Measurements from ENCODE around the gene NUFIP1.
"Not testable (repeated sequence)": the region's sequence is repeated elsewhere in the genome, so short reads cannot be mapped to it uniquely, and the experiment has no call there.

The NUFIP1 gene

DNA sequence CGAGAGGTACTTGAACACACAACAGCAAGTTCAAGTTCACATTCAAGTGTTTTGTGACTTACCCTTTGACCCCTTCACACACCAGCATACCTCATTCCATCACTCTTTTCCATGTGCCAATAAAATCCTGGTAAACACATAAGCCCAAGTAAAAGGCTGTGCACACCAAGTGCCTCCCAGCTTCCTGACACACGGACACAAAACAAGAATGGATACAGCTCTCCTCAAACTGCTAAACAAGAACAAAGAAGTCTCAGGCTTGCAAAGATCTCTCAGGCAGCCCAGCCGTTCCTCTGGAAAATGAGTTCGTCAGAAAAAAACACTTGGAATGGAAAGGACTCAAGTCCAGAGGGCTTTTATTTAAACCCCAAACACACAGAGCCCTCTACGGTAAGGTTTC, 83.7 kb downstream of the NUFIP1 start:
- no peaks in the 10 kb centered on the region for H3K9me3 Mint-ChIP-seq
- TF ChIP-seq, protein P1, sequence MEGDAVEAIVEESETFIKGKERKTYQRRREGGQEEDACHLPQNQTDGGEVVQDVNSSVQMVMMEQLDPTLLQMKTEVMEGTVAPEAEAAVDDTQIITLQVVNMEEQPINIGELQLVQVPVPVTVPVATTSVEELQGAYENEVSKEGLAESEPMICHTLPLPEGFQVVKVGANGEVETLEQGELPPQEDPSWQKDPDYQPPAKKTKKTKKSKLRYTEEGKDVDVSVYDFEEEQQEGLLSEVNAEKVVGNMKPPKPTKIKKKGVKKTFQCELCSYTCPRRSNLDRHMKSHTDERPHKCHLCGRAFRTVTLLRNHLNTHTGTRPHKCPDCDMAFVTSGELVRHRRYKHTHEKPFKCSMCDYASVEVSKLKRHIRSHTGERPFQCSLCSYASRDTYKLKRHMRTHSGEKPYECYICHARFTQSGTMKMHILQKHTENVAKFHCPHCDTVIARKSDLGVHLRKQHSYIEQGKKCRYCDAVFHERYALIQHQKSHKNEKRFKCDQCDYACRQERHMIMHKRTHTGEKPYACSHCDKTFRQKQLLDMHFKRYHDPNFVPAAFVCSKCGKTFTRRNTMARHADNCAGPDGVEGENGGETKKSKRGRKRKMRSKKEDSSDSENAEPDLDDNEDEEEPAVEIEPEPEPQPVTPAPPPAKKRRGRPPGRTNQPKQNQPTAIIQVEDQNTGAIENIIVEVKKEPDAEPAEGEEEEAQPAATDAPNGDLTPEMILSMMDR (IDR thresholded peaks at IDR 0.05; ENCODE audit: unreplicated experiment in 3 of 3) = no peak
- H3K4me1 Mint-ChIP-seq = peaks cover 60% of the 10 kb centered on the region
- H3K36me3 Mint-ChIP-seq (ENCODE audit: low read depth) = no peaks in the 10 kb centered on the region
- H3K27me3 Mint-ChIP-seq (ENCODE audit: low read depth) = peaks cover 3% of the 10 kb centered on the region
- peak overlapping the region; percentile 20 to 91 (median 30) for H3K27ac Mint-ChIP-seq
- H3K4me3 Mint-ChIP-seq = no peak overlapping the region

DNA sequence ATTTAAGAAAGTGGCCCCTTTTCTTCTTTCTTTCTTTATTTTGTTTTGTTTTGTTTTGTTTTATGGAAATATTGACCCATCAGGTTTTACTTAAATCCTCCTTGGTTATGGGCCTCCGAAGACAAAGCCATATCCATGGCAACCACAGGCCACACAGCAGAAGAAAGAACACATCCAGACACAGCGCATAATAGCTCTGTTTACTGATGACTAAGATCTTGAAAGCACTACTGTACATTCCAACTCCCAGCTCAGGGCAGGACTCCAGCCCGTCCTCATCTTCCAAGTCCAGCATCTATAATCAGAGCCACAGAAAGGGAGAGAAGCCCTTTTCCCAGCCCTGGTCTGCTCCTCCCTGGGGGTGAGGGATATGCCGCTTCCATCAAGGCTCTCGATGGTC, 84.3 kb downstream of the NUFIP1 start:
- Mint-ChIP-seq H3K4me1 (peaks cover 60% of the 10 kb centered on the region), H3K27me3 (ENCODE audit: low read depth) (peaks cover 3% of the 10 kb centered on the region), H3K4me3 (peak overlapping the region in 2 of 3 experiments; percentile 31 to 42), H3K36me3 (ENCODE audit: low read depth) (no peaks in the 10 kb centered on the region), H3K9me3 (no peaks in the 10 kb centered on the region), H3K27ac (peak overlapping the region; percentile 54 to 91 (median 87))
- TF ChIP-seq, protein P1 (IDR thresholded peaks at IDR 0.05; ENCODE audit: unreplicated experiment in 3 of 3) = no peak

DNA sequence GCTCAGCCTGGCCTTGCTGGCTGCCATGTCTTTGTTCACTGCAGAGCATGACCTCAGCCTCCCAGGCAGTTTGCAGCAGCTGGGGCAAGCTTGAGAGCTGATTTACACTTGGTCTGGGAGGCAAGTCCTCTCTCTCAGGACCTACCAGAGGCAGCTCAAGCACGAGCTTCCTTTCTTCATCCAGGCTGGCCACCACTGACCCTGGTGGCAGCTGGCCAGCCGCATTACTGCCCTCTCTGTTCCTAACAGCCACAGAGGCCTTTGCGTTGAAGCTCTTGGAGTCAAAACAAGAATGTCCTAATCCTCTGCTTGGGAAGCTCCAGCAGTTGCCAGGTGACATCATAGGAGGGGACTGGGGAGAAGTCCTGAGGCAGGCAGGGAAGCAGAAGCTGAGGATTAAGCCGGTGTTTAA, 85.7 kb downstream of the NUFIP1 start:
- no peaks in the 10 kb centered on the region for H3K9me3 Mint-ChIP-seq
- TF ChIP-seq, protein P1 (IDR thresholded peaks at IDR 0.05; ENCODE audit: unreplicated experiment in 3 of 3) = no peak
- H3K4me3 Mint-ChIP-seq = peak overlapping the region in 1 of 3 experiments; percentile 11
- H3K36me3 Mint-ChIP-seq (ENCODE audit: low read depth) = no peaks in the 10 kb centered on the region
- H3K27ac Mint-ChIP-seq = peak overlapping the region; percentile 76 to 91 (median 87)
- H3K27me3 Mint-ChIP-seq (ENCODE audit: low read depth) = peaks cover 3% of the 10 kb centered on the region
- peaks cover 58% of the 10 kb centered on the region for H3K4me1 Mint-ChIP-seq

DNA sequence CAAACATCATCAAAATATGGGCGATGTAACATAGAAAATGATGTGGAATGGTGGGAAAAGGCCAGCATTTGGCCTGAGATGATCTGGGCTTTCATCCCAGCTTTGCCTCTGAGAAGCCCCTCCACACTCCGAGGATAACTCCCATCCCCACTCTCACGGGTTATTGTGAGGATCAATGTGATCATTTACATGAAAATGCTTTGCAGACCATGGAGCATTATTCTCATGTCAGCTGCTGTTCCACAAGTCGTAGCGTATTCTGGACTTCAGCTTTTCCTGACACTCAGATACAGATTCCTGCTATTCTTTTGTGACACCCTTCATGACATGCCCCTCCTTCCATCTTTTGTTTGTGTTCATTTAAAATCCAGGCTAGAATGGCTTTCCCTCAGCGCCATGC, 86.5 kb downstream of the NUFIP1 start:
- Mint-ChIP-seq H3K36me3 (ENCODE audit: low read depth) (no peaks in the 10 kb centered on the region), H3K27me3 (ENCODE audit: low read depth) (peaks cover 3% of the 10 kb centered on the region), H3K4me3 (peak overlapping the region in 1 of 3 experiments; percentile 9), H3K4me1 (peaks cover 58% of the 10 kb centered on the region), H3K27ac (peak overlapping the region; percentile 10 to 91 (median 87)), H3K9me3 (no peaks in the 10 kb centered on the region)
- TF ChIP-seq, protein P1 (IDR thresholded peaks at IDR 0.05; ENCODE audit: unreplicated experiment in 3 of 3) = no peak

DNA sequence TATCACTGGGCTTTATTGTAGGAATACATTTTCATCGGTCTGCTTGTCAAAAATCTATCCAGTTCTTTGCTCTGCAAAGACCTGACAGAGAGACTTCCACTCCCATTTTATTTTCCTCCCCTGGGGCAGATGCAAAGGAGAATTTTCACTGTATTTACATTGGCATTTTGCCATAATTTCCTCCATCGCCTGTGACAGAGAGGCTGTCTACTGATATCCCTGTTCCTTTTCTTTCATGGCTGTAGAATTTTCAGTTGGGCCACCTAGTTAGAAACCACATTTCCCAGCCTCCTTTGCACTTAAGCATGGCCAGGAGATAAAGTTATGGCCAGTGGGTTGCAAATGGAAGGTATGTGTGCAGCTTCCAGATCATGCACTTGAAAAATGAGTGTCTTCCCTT, 89.3 kb downstream of the NUFIP1 start:
- TF ChIP-seq, protein P1 (IDR thresholded peaks at IDR 0.05; ENCODE audit: unreplicated experiment in 3 of 3) = no peak
- Mint-ChIP-seq H3K27ac (no peak overlapping the region), H3K36me3 (ENCODE audit: low read depth) (no peaks in the 10 kb centered on the region), H3K4me3 (no peak overlapping the region), H3K9me3 (no peaks in the 10 kb centered on the region), H3K27me3 (ENCODE audit: low read depth) (peaks cover 3% of the 10 kb centered on the region), H3K4me1 (peaks cover 39% of the 10 kb centered on the region)

DNA sequence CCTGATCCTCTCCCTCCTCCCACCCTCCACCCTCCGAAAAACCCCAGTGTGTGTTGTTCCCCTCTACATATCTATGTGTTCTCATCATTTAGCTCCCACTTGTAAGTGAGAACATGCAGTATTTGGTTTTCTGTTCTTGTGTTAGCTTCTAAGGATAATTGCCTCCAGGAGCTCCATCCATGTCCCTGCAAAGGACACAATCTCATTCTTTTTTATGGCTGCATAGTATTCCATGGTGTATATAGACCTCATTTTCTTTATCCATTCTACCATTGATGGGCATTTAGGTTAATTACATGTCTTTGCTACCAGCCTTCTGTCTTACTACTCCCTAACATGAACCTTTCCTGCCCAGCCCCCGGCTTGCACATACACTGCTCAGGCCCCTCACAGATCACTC, 91.0 kb downstream of the NUFIP1 start:
- H3K36me3 Mint-ChIP-seq (ENCODE audit: low read depth); H3K9me3 Mint-ChIP-seq; H3K27me3 Mint-ChIP-seq (ENCODE audit: low read depth); H3K4me3 Mint-ChIP-seq: not testable (repeated sequence)
- Mint-ChIP-seq H3K27ac (peak overlapping the region in 1 of 3 experiments; percentile 25), H3K4me1 (peaks cover 27% of the 10 kb centered on the region)

Measured in nephron (organoid).